ENCODE measurements around the gene MGAT5.

MGAT5 gene

GRCh38 chr2:134354611-134355010, 100.7 kb downstream of the MGAT5 start:
- TF ChIP-seq CTCF (IDR thresholded peaks at IDR 0.05; ENCODE audit: low read depth, low read length) (no peak), EZH2phosphoT487 (IDR thresholded peaks at IDR 0.05; ENCODE audit: low read depth) (no peak)
- no peak overlapping the region for H2AFZ ChIP-seq (ENCODE audit: low read depth, low read length)
- H3K36me3 ChIP-seq (replicated peaks; ENCODE audit: low read depth, low read length): no peaks in the 10 kb centered on the region
- no peak overlapping the region for H3K4me3 ChIP-seq (ENCODE audit: low read length)
- no peaks in the 10 kb centered on the region for H4K20me1 ChIP-seq (ENCODE audit: insufficient read depth, low read length)
- H3K9ac ChIP-seq (ENCODE audit: low read length): no peak overlapping the region
- no peak overlapping the region for H3K27ac ChIP-seq (ENCODE audit: low read length)
- no peak overlapping the region for H3K4me2 ChIP-seq (ENCODE audit: low read length)
- no peaks in the 10 kb centered on the region for H3K27me3 ChIP-seq (ENCODE audit: low read depth, low read length)
- no peaks in the 10 kb centered on the region for H3K4me1 ChIP-seq (ENCODE audit: low read length)
- H3K79me2 ChIP-seq (ENCODE audit: low read length): no peaks in the 10 kb centered on the region
- no peaks in the 10 kb centered on the region for H3K9me3 ChIP-seq (ENCODE audit: insufficient read depth, low read length)

GRCh38 chr2:134357814-134358213, 103.9 kb downstream of the MGAT5 start:
- no peaks in the 10 kb centered on the region for H3K4me1 ChIP-seq (ENCODE audit: low read length)
- H3K79me2 ChIP-seq (ENCODE audit: low read length): no peaks in the 10 kb centered on the region
- no peak overlapping the region for H3K4me3 ChIP-seq (ENCODE audit: low read length)
- H3K27ac ChIP-seq (ENCODE audit: low read length): no peak overlapping the region
- H3K36me3 ChIP-seq (replicated peaks; ENCODE audit: low read depth, low read length): no peaks in the 10 kb centered on the region
- H3K4me2 ChIP-seq (ENCODE audit: low read length): no peak overlapping the region
- no peaks in the 10 kb centered on the region for H4K20me1 ChIP-seq (ENCODE audit: insufficient read depth, low read length)
- H3K27me3 ChIP-seq (ENCODE audit: low read depth, low read length): no peaks in the 10 kb centered on the region
- no peaks in the 10 kb centered on the region for H3K9me3 ChIP-seq (ENCODE audit: insufficient read depth, low read length)
- H3K9ac ChIP-seq (ENCODE audit: low read length): no peak overlapping the region
- no peak for TF ChIP-seq EZH2phosphoT487 (IDR thresholded peaks at IDR 0.05; ENCODE audit: low read depth)
- no peak for TF ChIP-seq CTCF (IDR thresholded peaks at IDR 0.05; ENCODE audit: low read depth, low read length)
- no peak overlapping the region for H2AFZ ChIP-seq (ENCODE audit: low read depth, low read length)

DNA sequence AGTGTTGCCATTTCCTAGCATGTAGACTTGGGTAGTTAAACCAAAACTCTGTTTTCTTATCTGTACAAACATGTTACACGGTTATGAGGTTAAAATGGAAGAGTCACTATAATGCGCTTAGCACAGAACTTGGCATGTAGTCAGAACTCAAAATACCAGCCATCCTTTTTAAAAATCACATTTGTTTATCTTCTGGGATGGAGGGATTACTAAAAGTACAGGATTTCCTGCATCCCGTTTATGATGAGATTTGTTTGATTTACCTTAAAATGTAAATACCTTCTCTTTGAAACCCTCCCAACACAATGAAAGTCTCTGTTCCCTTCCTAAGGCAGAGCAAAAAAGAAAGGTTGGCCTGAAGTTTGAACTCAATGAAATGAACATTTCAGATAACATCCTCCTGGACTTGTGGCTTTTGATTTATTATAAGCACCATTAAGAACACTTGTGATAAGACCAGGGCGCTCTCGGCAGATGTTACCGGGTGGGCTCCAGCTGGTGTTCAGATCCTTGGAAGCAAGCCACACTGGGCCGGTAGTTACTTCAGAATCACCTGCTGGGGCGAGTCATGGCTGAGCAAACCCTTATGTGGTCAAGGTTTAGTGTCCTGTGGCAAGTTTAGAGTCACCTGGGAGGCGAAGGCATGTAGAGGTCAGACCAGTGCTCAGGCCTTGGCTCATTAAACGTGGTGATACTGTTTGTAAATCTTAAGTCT, 105.7 kb downstream of the MGAT5 start:
- Histone ChIP-seq H3K36me3 (replicated peaks; ENCODE audit: low read depth, low read length) (no peaks in the 10 kb centered on the region), H2AFZ (ENCODE audit: low read depth, low read length) (no peak overlapping the region), H3K27ac (ENCODE audit: low read length) (no peak overlapping the region), H3K4me2 (ENCODE audit: low read length) (no peak overlapping the region), H3K9me3 (ENCODE audit: insufficient read depth, low read length) (no peaks in the 10 kb centered on the region), H3K79me2 (ENCODE audit: low read length) (no peaks in the 10 kb centered on the region), H3K27me3 (ENCODE audit: low read depth, low read length) (no peaks in the 10 kb centered on the region), H3K4me1 (ENCODE audit: low read length) (no peaks in the 10 kb centered on the region), H3K4me3 (ENCODE audit: low read length) (no peak overlapping the region), H3K9ac (ENCODE audit: low read length) (no peak overlapping the region), H4K20me1 (ENCODE audit: insufficient read depth, low read length) (no peaks in the 10 kb centered on the region)
- TF ChIP-seq EZH2phosphoT487 (IDR thresholded peaks at IDR 0.05; ENCODE audit: low read depth) (no peak), CTCF (IDR thresholded peaks at IDR 0.05; ENCODE audit: low read depth, low read length) (no peak)

DNA sequence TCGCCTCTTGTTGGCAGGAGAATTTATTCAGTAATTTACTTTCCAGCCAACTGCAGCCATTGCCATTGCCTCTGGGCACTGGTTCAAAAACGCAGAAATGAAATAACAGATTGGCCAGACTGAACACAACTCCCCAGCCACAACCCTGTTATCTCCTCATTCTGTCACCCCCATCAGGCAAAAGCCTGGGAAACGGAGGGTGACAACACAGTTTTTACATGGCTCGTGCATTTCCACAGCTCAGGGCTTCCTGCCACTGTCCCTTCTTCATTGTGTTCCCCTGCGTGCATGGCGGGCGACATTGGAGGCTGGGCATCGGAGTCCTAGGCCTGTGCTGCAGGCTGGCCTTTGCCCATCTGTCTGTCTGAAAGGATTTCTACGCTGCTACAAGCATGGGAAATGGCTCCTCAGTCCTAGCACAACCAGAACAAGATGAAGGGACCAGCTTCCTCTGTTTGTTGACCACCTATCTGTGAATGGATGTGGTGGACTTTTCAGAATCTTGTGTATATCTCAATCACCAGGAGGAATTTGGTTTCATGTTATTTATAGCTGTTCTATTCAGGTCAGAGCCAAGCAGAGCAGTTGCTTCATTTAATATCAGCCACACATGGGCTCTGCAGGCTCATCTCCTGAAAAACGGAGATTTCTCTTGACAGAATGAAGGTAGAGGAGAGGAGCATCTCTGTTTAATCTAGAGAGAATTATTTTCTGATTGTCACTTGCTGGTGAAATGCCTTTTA, 107.0 kb downstream of the MGAT5 start:
- Histone ChIP-seq H3K4me1 (ENCODE audit: low read length) (no peaks in the 10 kb centered on the region), H3K27me3 (ENCODE audit: low read depth, low read length) (no peaks in the 10 kb centered on the region), H3K36me3 (replicated peaks; ENCODE audit: low read depth, low read length) (no peaks in the 10 kb centered on the region), H3K4me3 (ENCODE audit: low read length) (no peak overlapping the region), H3K9me3 (ENCODE audit: insufficient read depth, low read length) (no peaks in the 10 kb centered on the region), H2AFZ (ENCODE audit: low read depth, low read length) (no peak overlapping the region), H3K4me2 (ENCODE audit: low read length) (no peak overlapping the region), H4K20me1 (ENCODE audit: insufficient read depth, low read length) (no peaks in the 10 kb centered on the region), H3K9ac (ENCODE audit: low read length) (no peak overlapping the region), H3K27ac (ENCODE audit: low read length) (no peak overlapping the region), H3K79me2 (ENCODE audit: low read length) (no peaks in the 10 kb centered on the region)
- TF ChIP-seq CTCF (IDR thresholded peaks at IDR 0.05; ENCODE audit: low read depth, low read length): no peak
- TF ChIP-seq EZH2phosphoT487 (IDR thresholded peaks at IDR 0.05; ENCODE audit: low read depth): no peak

All from OCI-LY3 (cell line).